ENCODE measurements around the gene ETFA. TPM values are rescaled to one million over a fixed set of nuclear protein-coding genes. Genes with fewer than 3 reads are reported as not detected.

ETFA gene
- total RNA-seq, 1 experiment from 2014 or later = 84.4 TPM

GRCh38 chr15:76173317-76173834 lies 137.9 kb downstream of the ETFA start:
- ChIA-PET POLR2A (no interaction called here), CTCF (no interaction called here)
- Mint-ChIP-seq H3K27ac (no peak overlapping the region), H3K9me3 (peaks cover 5% of the 10 kb centered on the region; the same call in 1 of the 2 replicates), H3K36me3 (no peaks in the 10 kb centered on the region), H3K27me3 (ENCODE audit: low read depth) (no peaks in the 10 kb centered on the region), H3K4me1 (peaks cover 10% of the 10 kb centered on the region; the same call in 1 of the 2 replicates), H3K4me3 (no peak overlapping the region)
- ATAC-seq (no peak), DNase-seq (ENCODE audit: low spot score) (no peak)
- TF ChIP-seq ATF2 (CRISPR knock-in tag; IDR thresholded peaks at IDR 0.05; ENCODE audit: borderline replicate concordance, low read depth) (no peak), ZNF423 (CRISPR knock-in tag; IDR thresholded peaks at IDR 0.05) (no peak), ZNF425 (CRISPR knock-in tag; conservative IDR thresholded peaks at IDR 0.05) (no peak), ATF6 (CRISPR knock-in tag; IDR thresholded peaks at IDR 0.05) (no peak), ZNF416 (CRISPR knock-in tag; IDR thresholded peaks at IDR 0.05) (no peak), IRF1 (CRISPR knock-in tag; IDR thresholded peaks at IDR 0.05) (no peak)

- H3K27ac Mint-ChIP-seq = no peak overlapping the region
- ChIA-PET CTCF (no interaction called here), POLR2A (no interaction called here)
- ATAC-seq (no peak), DNase-seq (ENCODE audit: low spot score) (no peak)
- no peaks in the 10 kb centered on the region for H3K27me3 Mint-ChIP-seq (ENCODE audit: low read depth)
- no peak overlapping the region for H3K4me3 Mint-ChIP-seq
- H3K36me3 Mint-ChIP-seq = no peaks in the 10 kb centered on the region
- peaks cover 5% of the 10 kb centered on the region; the same call in 1 of the 2 replicates for H3K9me3 Mint-ChIP-seq
- TF ChIP-seq ATF1 (CRISPR knock-in tag; IDR thresholded peaks at IDR 0.05) = no peak
- no peak for TF ChIP-seq CBFB (CRISPR knock-in tag; IDR thresholded peaks at IDR 0.05; ENCODE audit: low read depth)
- no peak for TF ChIP-seq ZNF423 (CRISPR knock-in tag; IDR thresholded peaks at IDR 0.05)
- TF ChIP-seq SMAD4 (CRISPR knock-in tag; IDR thresholded peaks at IDR 0.05) = no peak
- TF ChIP-seq NR1H2 (CRISPR knock-in tag; IDR thresholded peaks at IDR 0.05) = no peak
- no peak for TF ChIP-seq E2F4 (CRISPR knock-in tag; IDR thresholded peaks at IDR 0.05; ENCODE audit: borderline replicate concordance, low read depth)
- no peak for TF ChIP-seq STAT6 (CRISPR knock-in tag; conservative IDR thresholded peaks at IDR 0.05; ENCODE audit: low read depth)
- TF ChIP-seq MXD4 (CRISPR knock-in tag; IDR thresholded peaks at IDR 0.05; ENCODE audit: borderline replicate concordance) = no peak
- TF ChIP-seq ZNF317 (CRISPR knock-in tag; IDR thresholded peaks at IDR 0.05; ENCODE audit: borderline replicate concordance, low read depth) = no peak
- H3K4me1 Mint-ChIP-seq = peaks cover 9% of the 10 kb centered on the region; the same call in 1 of the 2 replicates
Observed at GRCh38 chr15:76172782-76173181, 138.5 kb downstream of the ETFA start.
